ES-I3 (cell line): ENCODE results near the gene MYEOV.

Experiments
- H3K36me3 ChIP-seq: 2 replicates; pipeline ENCODE4 v1.6.1; 2013; ENCODE audit warnings: mild to moderate bottlenecking, low read length, control low read depth, moderate library complexity; ENCODE audit not compliant: insufficient read depth
- H3K4me1 ChIP-seq: 2 replicates; pipeline ENCODE4 v1.6.1; 2013; ENCODE audit warnings: mild to moderate bottlenecking, control low read depth, low read length; ENCODE audit not compliant: insufficient read depth
- H3K9ac ChIP-seq: 2 replicates; pipeline ENCODE4 v1.6.1; 2013; ENCODE audit warnings: low read depth, mild to moderate bottlenecking, low read length, moderate library complexity
- H3K9me3 ChIP-seq: 2 replicates; pipeline ENCODE4 v1.6.1; 2013; ENCODE audit warnings: mild to moderate bottlenecking, low read length, moderate library complexity; ENCODE audit not compliant: control insufficient read depth, insufficient read depth

MYEOV gene

GRCh38 chr11:69297787-69298266, 3.9 kb downstream of the MYEOV start:
- H3K9me3 ChIP-seq = no peaks in the 10 kb centered on the region
- peaks cover 40% of the 10 kb centered on the region; the same call in 1 of the 2 replicates for H3K4me1 ChIP-seq
- no peaks in the 10 kb centered on the region for H3K36me3 ChIP-seq
- H3K9ac ChIP-seq = no peak overlapping the region

DNA sequence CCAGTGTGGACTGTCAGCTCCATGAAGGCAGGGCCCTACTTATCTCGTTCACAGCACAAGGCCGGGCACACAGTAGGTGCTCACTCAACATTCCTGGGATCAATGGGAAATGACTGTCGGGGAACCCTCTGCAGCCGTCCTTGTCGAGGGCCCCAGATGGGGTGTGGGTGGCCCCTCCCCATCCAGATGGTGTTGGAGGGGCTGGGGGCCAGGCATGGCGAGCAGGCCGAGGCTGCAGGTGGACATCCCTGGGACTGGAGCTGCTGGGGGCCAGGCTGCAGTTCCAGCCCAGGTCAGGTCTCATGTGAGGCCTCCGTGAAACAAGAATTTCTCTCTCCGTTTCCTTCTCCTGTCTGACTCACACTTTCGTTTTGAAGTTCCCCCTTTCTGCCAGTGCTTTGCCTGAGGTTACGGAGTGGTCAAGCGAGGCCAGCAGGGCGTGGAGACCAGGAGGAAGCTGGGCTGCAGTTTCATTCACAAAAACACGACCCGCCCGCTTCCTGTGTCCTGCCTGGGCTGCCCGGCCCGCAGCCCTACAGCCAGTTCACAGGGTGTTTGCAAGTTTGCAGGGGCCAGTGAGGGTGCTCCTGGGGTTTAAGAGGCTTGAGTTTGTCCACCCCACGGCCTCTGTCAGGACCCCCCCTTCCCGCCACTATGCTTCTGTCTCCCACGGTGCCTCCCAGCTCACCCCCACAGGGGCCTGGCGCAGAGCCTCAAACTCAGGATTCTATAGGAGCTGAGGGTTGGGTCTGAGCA, 4.5 kb downstream of the MYEOV start:
- no peak overlapping the region for H3K9ac ChIP-seq
- no peaks in the 10 kb centered on the region for H3K36me3 ChIP-seq
- H3K4me1 ChIP-seq = peaks cover 33% of the 10 kb centered on the region; the same call in 1 of the 2 replicates
- no peaks in the 10 kb centered on the region for H3K9me3 ChIP-seq

DNA sequence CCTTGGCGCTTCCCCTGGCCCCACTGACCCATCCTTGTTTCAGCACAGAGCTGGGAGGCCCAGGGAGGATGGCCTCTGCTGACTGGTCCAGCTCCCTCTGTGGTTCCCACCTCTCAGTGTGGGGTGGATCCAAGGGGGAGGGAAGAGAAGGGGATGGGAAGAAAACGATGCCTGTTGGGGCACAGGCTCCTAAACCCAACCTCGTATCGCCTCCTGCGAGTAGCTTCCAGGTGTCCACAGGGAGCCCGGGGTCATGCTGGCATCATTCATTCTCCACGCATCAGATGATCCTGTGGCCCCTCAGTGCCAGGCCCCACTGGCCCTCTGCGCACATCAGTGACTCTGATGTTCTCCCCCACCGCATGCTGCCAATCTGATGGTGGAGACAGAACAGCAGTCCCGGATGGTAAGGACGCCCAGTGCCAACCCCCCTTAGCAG, 5.1 kb downstream of the MYEOV start:
- H3K36me3 ChIP-seq = no peaks in the 10 kb centered on the region
- peaks cover 30% of the 10 kb centered on the region; the same call in 1 of the 2 replicates for H3K4me1 ChIP-seq
- no peaks in the 10 kb centered on the region for H3K9me3 ChIP-seq
- no peak overlapping the region for H3K9ac ChIP-seq

DNA sequence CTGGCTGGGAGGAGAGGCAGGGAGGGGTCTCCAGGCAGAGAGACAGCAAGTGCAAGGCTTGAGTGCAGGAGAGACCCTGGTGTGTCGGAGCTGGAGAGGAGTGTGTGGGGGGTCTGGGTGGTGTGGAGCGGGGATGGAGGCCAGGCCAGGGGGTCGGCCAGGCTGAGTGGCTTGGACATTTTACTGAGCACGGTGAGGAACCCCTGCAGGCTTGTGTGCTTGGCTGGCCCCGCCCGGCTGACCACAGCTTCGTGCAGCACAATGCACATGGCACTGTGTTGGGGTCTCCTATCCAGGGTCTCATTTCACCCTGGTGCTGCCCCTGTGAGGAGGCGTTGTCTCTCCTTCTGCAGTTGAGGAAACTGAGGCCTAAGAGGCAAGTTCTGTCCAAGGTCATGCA, 5.6 kb downstream of the MYEOV start:
- Histone ChIP-seq H3K4me1 (peaks cover 28% of the 10 kb centered on the region; the same call in 1 of the 2 replicates), H3K36me3 (no peaks in the 10 kb centered on the region), H3K9ac (no peak overlapping the region), H3K9me3 (no peaks in the 10 kb centered on the region)

DNA sequence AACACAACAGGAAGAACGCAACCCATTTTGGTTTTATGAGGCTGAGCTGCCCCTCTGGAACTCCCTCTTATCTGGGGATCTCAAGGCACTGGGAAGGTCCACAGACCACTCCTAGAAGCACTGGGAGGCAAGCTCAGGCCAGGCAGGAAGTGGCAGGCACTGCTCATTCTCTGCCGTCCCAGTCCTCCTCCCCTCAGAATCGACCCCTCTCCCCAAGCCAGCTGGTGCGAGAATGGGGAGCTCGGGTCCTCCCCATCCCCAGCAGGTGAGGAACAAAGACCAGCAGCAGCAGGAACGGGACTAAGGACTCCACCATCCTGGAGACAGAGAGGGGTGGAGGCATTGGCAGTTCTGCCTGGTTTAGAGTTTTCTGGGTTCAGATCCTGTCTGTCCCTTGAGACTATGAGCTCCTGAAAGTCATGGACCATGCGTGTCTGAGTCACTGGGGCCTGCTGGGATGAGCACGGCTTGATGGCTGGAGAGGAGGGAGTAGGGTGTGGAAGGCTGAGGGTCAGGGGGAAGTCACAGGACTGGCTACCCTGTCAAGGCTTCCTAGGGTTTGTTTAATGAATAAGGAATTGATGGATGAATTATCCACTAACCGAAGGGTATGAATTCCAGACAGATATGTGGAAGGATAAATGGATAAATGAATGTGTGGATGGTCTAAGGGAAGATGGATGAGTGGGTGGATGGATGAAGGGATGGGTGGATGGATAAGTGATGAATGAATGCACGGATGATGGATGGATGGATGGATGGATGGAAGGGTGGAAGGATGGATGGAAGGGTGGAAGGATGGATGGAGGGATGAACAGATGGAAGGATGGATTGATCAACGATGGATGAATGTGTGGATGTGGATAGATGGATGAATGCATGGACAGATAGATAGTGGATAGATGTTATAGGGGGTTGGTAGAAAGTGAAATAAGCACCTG, 6.4 kb downstream of the MYEOV start:
- no peaks in the 10 kb centered on the region for H3K36me3 ChIP-seq
- peaks cover 28% of the 10 kb centered on the region; the same call in 1 of the 2 replicates for H3K4me1 ChIP-seq
- no peak overlapping the region for H3K9ac ChIP-seq
- H3K9me3 ChIP-seq = no peaks in the 10 kb centered on the region

GRCh38 chr11:69301081-69301454, 7.1 kb downstream of the MYEOV start:
- Histone ChIP-seq H3K9ac (no peak overlapping the region), H3K4me1 (peaks cover 28% of the 10 kb centered on the region; the same call in 1 of the 2 replicates), H3K36me3 (no peaks in the 10 kb centered on the region), H3K9me3 (no peaks in the 10 kb centered on the region)

- Histone ChIP-seq H3K9me3 (no peaks in the 10 kb centered on the region), H3K9ac (no peak overlapping the region), H3K36me3 (no peaks in the 10 kb centered on the region), H3K4me1 (peaks cover 28% of the 10 kb centered on the region; the same call in 1 of the 2 replicates)
Observed at GRCh38 chr11:69301455-69302401, 7.8 kb downstream of the MYEOV start.

DNA sequence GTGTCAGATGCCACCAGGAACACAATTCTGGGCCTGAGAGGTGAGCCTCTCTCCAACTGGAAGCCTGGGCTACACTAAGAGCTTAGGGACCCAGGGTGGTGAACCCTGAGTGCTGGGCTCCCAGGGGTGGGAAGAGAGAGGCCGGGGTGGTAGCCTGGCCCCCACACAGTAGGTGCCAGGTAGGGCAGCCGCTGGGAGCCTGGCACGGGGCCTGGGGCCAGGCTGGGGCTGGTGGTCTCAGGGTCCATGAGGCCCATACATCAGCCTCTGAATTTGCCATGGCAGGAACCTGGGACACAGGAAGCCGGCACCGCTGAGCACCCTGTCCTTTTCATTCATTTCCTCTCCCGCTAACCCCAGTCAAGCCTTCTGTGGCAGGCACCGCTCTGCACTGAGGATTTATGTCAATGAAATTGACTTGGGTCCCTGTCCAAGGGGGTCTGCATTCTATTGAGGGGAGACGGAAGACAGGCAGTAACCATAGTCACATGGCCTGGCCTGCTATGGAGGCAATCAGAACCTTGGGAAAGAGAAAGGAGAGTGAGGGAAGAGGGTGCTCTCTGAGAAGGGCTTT, 8.6 kb downstream of the MYEOV start:
- Histone ChIP-seq H3K36me3 (no peaks in the 10 kb centered on the region), H3K9me3 (no peaks in the 10 kb centered on the region), H3K4me1 (peaks cover 27% of the 10 kb centered on the region; the same call in 1 of the 2 replicates), H3K9ac (no peak overlapping the region)

GRCh38 chr11:69303427-69303826, 9.5 kb downstream of the MYEOV start:
- no peak overlapping the region for H3K9ac ChIP-seq
- H3K9me3 ChIP-seq = no peaks in the 10 kb centered on the region
- peaks cover 19% of the 10 kb centered on the region; the same call in 1 of the 2 replicates for H3K4me1 ChIP-seq
- H3K36me3 ChIP-seq = no peaks in the 10 kb centered on the region

GRCh38 chr11:69304258-69304657, 10.3 kb downstream of the MYEOV start:
- peaks cover 13% of the 10 kb centered on the region; the same call in 1 of the 2 replicates for H3K4me1 ChIP-seq
- H3K9me3 ChIP-seq = no peaks in the 10 kb centered on the region
- H3K9ac ChIP-seq = no peak overlapping the region
- H3K36me3 ChIP-seq = no peaks in the 10 kb centered on the region

GRCh38 chr11:69304686-69305085, 10.7 kb downstream of the MYEOV start:
- Histone ChIP-seq H3K36me3 (no peaks in the 10 kb centered on the region), H3K4me1 (peaks cover 13% of the 10 kb centered on the region; the same call in 1 of the 2 replicates), H3K9me3 (no peaks in the 10 kb centered on the region), H3K9ac (no peak overlapping the region)

GRCh38 chr11:69305885-69306540, 12.1 kb downstream of the MYEOV start:
- H3K9ac ChIP-seq = no peak overlapping the region
- H3K9me3 ChIP-seq = no peaks in the 10 kb centered on the region
- peaks cover 12% of the 10 kb centered on the region; the same call in 1 of the 2 replicates for H3K4me1 ChIP-seq
- no peaks in the 10 kb centered on the region for H3K36me3 ChIP-seq

GRCh38 chr11:69306821-69307220, 12.9 kb downstream of the MYEOV start:
- Histone ChIP-seq H3K9me3 (no peaks in the 10 kb centered on the region), H3K4me1 (peaks cover 4% of the 10 kb centered on the region; the same call in 1 of the 2 replicates), H3K36me3 (no peaks in the 10 kb centered on the region), H3K9ac (no peak overlapping the region)
